SK-N-MC (cell line): ENCODE measurements around the gene KCNT2.

Experiments used
- EZH2 ChIP-seq: fragments of 200-600 bp; sonication (generic); IDR thresholded peaks from one replicate; pipeline ENCODE4 v1.6.1; 2017; ENCODE audit warnings: antibody characterized with exemption
- FOXP2 ChIP-seq: optimal IDR thresholded peaks from 2 replicates; pipeline ENCODE3; 2011; ENCODE audit warnings: mild to moderate bottlenecking, moderate library complexity; ENCODE audit not compliant: insufficient read depth; ENCODE audit errors: extremely low read length, control extremely low read depth

DNA sequence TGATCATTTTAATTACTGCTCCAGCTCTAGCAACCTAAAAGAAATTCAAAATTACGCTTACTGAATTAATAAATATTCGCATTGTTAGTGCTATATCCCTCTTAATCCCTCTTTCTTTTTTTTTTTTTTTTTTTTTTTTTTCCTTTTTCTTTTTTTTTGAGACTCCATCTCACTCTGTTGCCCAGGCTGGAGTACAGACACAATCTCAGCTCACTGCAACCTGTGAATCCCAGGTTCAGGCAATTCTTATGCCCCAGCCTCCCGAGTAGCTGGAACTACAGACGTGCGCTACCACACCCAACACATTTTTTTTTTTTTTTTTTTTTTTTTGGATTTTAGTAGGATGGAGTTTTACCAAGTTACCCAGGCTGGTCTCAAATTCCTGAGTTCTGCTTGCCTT, 157.1 kb downstream of the KCNT2 start:
- TF ChIP-seq EZH2 (no peak), FOXP2 (no peak)
